Skeletal muscle tissue (tissue), 4 donors: Measurements from ENCODE around the gene SLC17A5. TPM values are rescaled to one million over a fixed set of nuclear protein-coding genes. Genes with fewer than 3 reads are reported as not detected.
"Not testable (repeated sequence)": the region's sequence is repeated elsewhere in the genome, so short reads cannot be mapped to it uniquely, and the experiment has no call there.

Experiments
- H3K27ac ChIP-seq: one replicate; pipeline ENCODE4 v1.7.0; 2013; ENCODE audit warnings: mild to moderate bottlenecking, low read depth, low read length, inconsistent platforms
- H3K27me3 ChIP-seq, 3 donors: one replicate each; pipeline ENCODE4 v1.7.0; 2013; ENCODE audit warnings: low read length in 3 of 3; ENCODE audit not compliant: control insufficient read depth in 3 of 3, insufficient read depth in 3 of 3
- H3K36me3 ChIP-seq, 3 donors: one replicate each; pipeline ENCODE4 v1.7.0; 2013; ENCODE audit warnings: low read length in 3 of 3; ENCODE audit not compliant: control insufficient read depth in 3 of 3, insufficient read depth in 3 of 3
- H3K4me1 ChIP-seq, 3 donors: one replicate each; pipeline ENCODE4 v1.7.0; 2013; ENCODE audit warnings: low read length in 3 of 3, mild to moderate bottlenecking in 3 of 3; ENCODE audit not compliant: control insufficient read depth in 3 of 3, insufficient read depth in 3 of 3
- H3K4me3 ChIP-seq, 3 donors: one replicate each; pipeline ENCODE4 v1.7.0; 2013; ENCODE audit warnings: low read length in 3 of 3
- H3K9ac ChIP-seq, 3 donors: one replicate each; pipeline ENCODE4 v1.7.0; 2013; ENCODE audit warnings: low read length in 3 of 3, mild to moderate bottlenecking in 3 of 3, moderate library complexity in 2 of 3, low read depth in 1 of 3
- H3K9me3 ChIP-seq, 3 donors: one replicate each; pipeline ENCODE4 v1.7.0; 2013; ENCODE audit warnings: low read length in 3 of 3; ENCODE audit not compliant: control insufficient read depth in 3 of 3
- total RNA-seq: library from RNA; depleted of rRNA; stranded (reverse); fragments of >200 nt; gene quantifications from one replicate; pipeline ENCODE4 v1.2.3, GENCODE V29; 2014
- donor health status: Osteomylitis.

The SLC17A5 gene
- total RNA-seq, 1 donor from 2014 or later: 20.9 TPM

GRCh38 chr6:73604020-73604419 is 49.8 kb downstream of the SLC17A5 start:
- no peaks in the 10 kb centered on the region for H3K27me3 ChIP-seq
- H3K27ac ChIP-seq: no peak overlapping the region
- H3K4me3 ChIP-seq: no peak overlapping the region
- peaks cover 8 to 18% (median 10%) of the 10 kb centered on the region in 3 donors for H3K36me3 ChIP-seq
- peaks cover 0 to 2% (median 0%) of the 10 kb centered on the region in 3 donors for H3K4me1 ChIP-seq
- no peak overlapping the region for H3K9ac ChIP-seq
- no peaks in the 10 kb centered on the region for H3K9me3 ChIP-seq

- Histone ChIP-seq H3K27me3 (no peaks in the 10 kb centered on the region), H3K9me3 (no peaks in the 10 kb centered on the region), H3K4me3 (peak overlapping the region in 2 of 3 donors; percentile 36 to 60), H3K9ac (peak overlapping the region in 1 of 3 donors; percentile 68), H3K36me3 (no peaks in the 10 kb centered on the region), H3K27ac (peak overlapping the region; percentile 80), H3K4me1 (peaks cover 0 to 4% (median 0%) of the 10 kb centered on the region in 3 donors)
Observed at GRCh38 chr6:73586416-73586974, 67.3 kb downstream of the SLC17A5 start.

GRCh38 chr6:73585566-73586415 is 68.0 kb downstream of the SLC17A5 start:
- H3K36me3 ChIP-seq: no peaks in the 10 kb centered on the region
- no peaks in the 10 kb centered on the region for H3K9me3 ChIP-seq
- H3K4me3 ChIP-seq: peak overlapping the region in 2 of 3 donors; percentile 36 to 60

GRCh38 chr6:73581293-73581692 is 72.5 kb downstream of the SLC17A5 start:
- H3K4me3 ChIP-seq: no peak overlapping the region
- H3K9ac ChIP-seq: no peak overlapping the region
- H3K27me3 ChIP-seq: no peaks in the 10 kb centered on the region
- H3K36me3 ChIP-seq: no peaks in the 10 kb centered on the region
- no peaks in the 10 kb centered on the region for H3K9me3 ChIP-seq
- H3K4me1 ChIP-seq: peaks cover 11 to 22% (median 13%) of the 10 kb centered on the region in 3 donors
- peak overlapping the region; percentile 77 for H3K27ac ChIP-seq

More at GRCh38 chr6:73585566-73586415, 68.0 kb downstream of the SLC17A5 start:
- no peaks in the 10 kb centered on the region for H3K27me3 ChIP-seq
- peak overlapping the region; percentile 34 to 68 (median 50) for H3K9ac ChIP-seq
- H3K27ac ChIP-seq: peak overlapping the region; percentile 80
- H3K4me1 ChIP-seq: peaks cover 0 to 8% (median 2%) of the 10 kb centered on the region in 3 donors

GRCh38 chr6:73580247-73581149 is 73.3 kb downstream of the SLC17A5 start:
- Histone ChIP-seq H3K36me3 (no peaks in the 10 kb centered on the region), H3K4me1 (peaks cover 11 to 18% (median 13%) of the 10 kb centered on the region in 3 donors), H3K4me3 (peak overlapping the region; percentile 6 to 65 (median 37)), H3K27ac (peak overlapping the region; percentile 77), H3K27me3 (no peaks in the 10 kb centered on the region), H3K9ac (peak overlapping the region; percentile 53 to 63 (median 55)), H3K9me3 (no peaks in the 10 kb centered on the region)

GRCh38 chr6:73579851-73580246 is 73.9 kb downstream of the SLC17A5 start:
- H3K4me1 ChIP-seq: peaks cover 11 to 18% (median 13%) of the 10 kb centered on the region in 3 donors
- no peaks in the 10 kb centered on the region for H3K27me3 ChIP-seq
- no peaks in the 10 kb centered on the region for H3K36me3 ChIP-seq
- H3K4me3 ChIP-seq: peak overlapping the region in 1 of 3 donors; percentile 65
- peak overlapping the region; percentile 77 for H3K27ac ChIP-seq
- H3K9me3 ChIP-seq: no peaks in the 10 kb centered on the region
- H3K9ac ChIP-seq: peak overlapping the region; percentile 53 to 63 (median 55)

- peak overlapping the region in 1 of 3 donors; percentile 65 for H3K4me3 ChIP-seq
- no peaks in the 10 kb centered on the region for H3K27me3 ChIP-seq
- H3K4me1 ChIP-seq: peaks cover 11 to 18% (median 13%) of the 10 kb centered on the region in 3 donors
- peak overlapping the region; percentile 77 for H3K27ac ChIP-seq
- H3K9me3 ChIP-seq: no peaks in the 10 kb centered on the region
- no peaks in the 10 kb centered on the region for H3K36me3 ChIP-seq
- H3K9ac ChIP-seq: peak overlapping the region; percentile 14 to 33 (median 16)
Observed at GRCh38 chr6:73579389-73579788, 74.4 kb downstream of the SLC17A5 start.

- Histone ChIP-seq H3K9me3 (no peaks in the 10 kb centered on the region), H3K9ac (no peak overlapping the region), H3K27me3 (no peaks in the 10 kb centered on the region), H3K27ac (no peak overlapping the region), H3K4me1 (peaks cover 11 to 18% (median 13%) of the 10 kb centered on the region in 3 donors), H3K36me3 (no peaks in the 10 kb centered on the region), H3K4me3 (no peak overlapping the region)
Observed at GRCh38 chr6:73577676-73578075, 76.1 kb downstream of the SLC17A5 start.

- not testable (repeated sequence) for H3K4me3 ChIP-seq, H3K9me3 ChIP-seq, H3K36me3 ChIP-seq, H3K27me3 ChIP-seq, H3K9ac ChIP-seq, H3K27ac ChIP-seq
- peaks cover 4 to 14% (median 6%) of the 10 kb centered on the region in 3 donors for H3K4me1 ChIP-seq
Observed at GRCh38 chr6:73572531-73572930, 81.3 kb downstream of the SLC17A5 start.
